MG63 (cell line): ENCODE results near the gene SOWAHA. TPM values are rescaled to one million over a fixed set of nuclear protein-coding genes. Genes with fewer than 3 reads are reported as not detected.

Source experiments
- DNase-seq: peaks from one replicate; pipeline ENCODE4 v3.0.0-alpha.2; 2020
- H3K27me3 ChIP-seq: fragments of 250-450 bp; sonication (Bioruptor Pico); 2 replicates; pipeline ENCODE4 v1.5.1; 2020; ENCODE audit warnings: mild to moderate bottlenecking, moderate library complexity
- H3K36me3 ChIP-seq: fragments of 250-450 bp; sonication (Bioruptor Pico); 2 replicates; pipeline ENCODE4 v1.5.1; 2020; ENCODE audit warnings: mild to moderate bottlenecking, moderate library complexity
- H3K4me3 ChIP-seq: fragments of 250-450 bp; sonication (Bioruptor Pico); 2 replicates; pipeline ENCODE4 v1.5.1; 2020; ENCODE audit warnings: mild to moderate bottlenecking, moderate library complexity
- H3K9me3 ChIP-seq: fragments of 250-450 bp; sonication (Bioruptor Pico); 2 replicates; pipeline ENCODE4 v1.5.1; 2020; ENCODE audit warnings: mild to moderate bottlenecking, moderate library complexity
- total RNA-seq: library from RNA; depleted of rRNA; stranded (reverse); fragments of >200 nt; shearing (Covaris generic); gene quantifications from 2 replicates; pipeline ENCODE4 v1.2.3, GENCODE V29; 2014; ENCODE audit warnings: low replicate concordance

The SOWAHA gene
- total RNA-seq, 1 experiment from 2014 or later = not detected

- H3K4me3 ChIP-seq = peak overlapping the region; percentile 51
- peaks cover 13% of the 10 kb centered on the region for H3K36me3 ChIP-seq
- no peak for DNase-seq
- no peaks in the 10 kb centered on the region for H3K27me3 ChIP-seq
- H3K9me3 ChIP-seq = no peaks in the 10 kb centered on the region
Observed at GRCh38 chr5:132828846-132829494, 15.9 kb downstream of the SOWAHA start.

DNA sequence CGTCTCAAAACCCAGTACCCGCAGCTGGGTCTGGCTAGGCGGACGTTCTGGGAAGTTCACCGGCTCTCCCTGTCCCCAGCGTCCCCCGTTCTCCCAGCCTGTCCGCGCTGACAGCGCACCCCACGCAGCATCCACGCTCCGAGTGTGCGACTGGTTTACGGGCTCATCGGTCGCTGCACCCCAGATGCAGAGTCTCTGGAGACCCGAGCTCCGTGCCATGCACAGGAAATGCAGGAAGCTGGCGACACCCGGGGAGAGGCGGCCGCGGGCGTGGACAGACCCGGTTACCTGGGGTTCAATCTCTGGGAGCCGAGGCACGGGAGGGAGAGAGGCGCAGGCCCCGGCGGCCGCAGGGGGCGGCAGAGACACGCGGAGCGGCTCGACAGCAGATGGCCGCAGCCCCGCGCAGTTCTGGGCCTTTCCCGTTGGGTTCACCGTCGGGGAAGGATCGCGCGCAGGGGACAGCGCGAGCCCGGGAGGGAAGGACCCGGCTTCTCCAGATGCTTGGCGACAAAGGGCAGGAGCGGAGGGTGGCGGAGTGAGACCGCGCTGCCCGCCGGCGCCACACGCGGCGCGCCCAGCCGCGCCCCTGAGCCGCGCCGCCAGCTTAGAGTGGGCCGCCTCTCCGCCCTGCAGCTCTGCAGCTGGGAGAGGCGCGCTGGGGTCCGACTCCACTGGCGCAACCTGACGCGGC, 16.8 kb downstream of the SOWAHA start:
- DNase-seq = peak; percentile 84
- Histone ChIP-seq H3K27me3 (no peaks in the 10 kb centered on the region), H3K36me3 (peaks cover 10% of the 10 kb centered on the region), H3K9me3 (no peaks in the 10 kb centered on the region), H3K4me3 (peak overlapping the region; percentile 51)

- peak; percentile 86 for DNase-seq
- no peaks in the 10 kb centered on the region for H3K27me3 ChIP-seq
- H3K36me3 ChIP-seq = peaks cover 7% of the 10 kb centered on the region
- H3K9me3 ChIP-seq = no peaks in the 10 kb centered on the region
- peak within 1 kb of the TSS; percentile 51 for H3K4me3 ChIP-seq
Observed at GRCh38 chr5:132830436-132831094, 17.5 kb downstream of the SOWAHA start, which contains the start of gene SHROOM1. SHROOM1 (minus strand) TSS chr5:132830647; CDS start chr5:132826140, 4,507 bp downstream.

DNA sequence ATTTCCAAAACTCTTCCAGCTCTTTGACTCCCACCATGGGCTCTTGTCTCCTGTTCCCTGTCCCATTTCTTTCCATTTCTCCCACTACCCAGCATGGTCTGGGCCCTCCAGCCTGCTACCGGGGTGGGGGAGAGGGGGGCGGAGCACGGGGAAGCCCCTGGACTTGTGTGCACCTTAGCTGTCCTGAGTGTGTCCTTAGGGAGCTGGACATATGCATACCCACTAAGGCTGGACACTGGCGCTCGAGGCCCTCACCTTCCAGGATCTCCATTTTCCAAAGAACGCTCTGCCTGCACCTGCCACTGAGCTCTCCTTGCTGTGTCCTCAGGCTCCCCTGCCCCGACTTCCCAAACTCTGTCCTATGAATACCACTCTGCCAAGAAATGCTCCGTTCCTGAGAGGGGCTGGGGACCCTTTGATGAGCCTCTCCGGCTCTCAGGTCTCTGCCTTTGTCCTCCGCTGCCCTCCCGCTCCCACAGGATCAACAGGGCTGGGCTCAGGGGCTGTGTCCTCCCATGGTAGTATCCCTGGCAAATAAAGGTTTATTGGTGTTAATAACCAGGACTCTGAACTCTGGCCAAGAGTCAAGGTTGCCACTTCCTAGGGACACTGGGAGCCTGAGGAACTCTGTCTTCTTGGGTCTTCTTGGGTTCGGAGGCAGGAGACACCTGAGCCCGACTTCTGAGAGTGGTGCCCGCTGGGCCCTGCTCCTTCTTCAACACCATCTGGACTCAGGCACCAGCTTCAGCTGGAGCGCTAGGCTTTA, 18.2 kb downstream of the SOWAHA start:
- no peaks in the 10 kb centered on the region for H3K27me3 ChIP-seq
- H3K9me3 ChIP-seq = no peaks in the 10 kb centered on the region
- peaks cover 7% of the 10 kb centered on the region for H3K36me3 ChIP-seq
- no peak for DNase-seq
- peak overlapping the region; percentile 51 for H3K4me3 ChIP-seq

DNA sequence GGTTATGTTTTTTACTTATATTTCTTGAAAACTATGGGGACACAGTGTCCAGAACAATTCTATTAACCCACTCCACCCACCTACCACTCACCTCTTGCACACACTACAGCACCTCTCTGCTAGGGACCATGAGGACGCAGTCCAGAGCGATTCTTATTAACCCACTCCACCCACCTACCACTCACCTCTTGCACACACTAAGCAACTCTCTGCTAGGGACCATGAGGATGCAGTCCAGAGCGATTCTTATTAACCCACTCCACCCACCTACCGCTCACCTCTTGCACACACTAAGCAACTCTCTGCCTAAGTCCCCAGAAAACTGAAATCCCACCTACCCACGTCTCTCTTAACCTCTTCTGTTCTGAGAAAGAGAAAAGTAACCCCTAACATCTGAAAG, 19.5 kb downstream of the SOWAHA start:
- H3K9me3 ChIP-seq = no peaks in the 10 kb centered on the region
- peaks cover 7% of the 10 kb centered on the region for H3K36me3 ChIP-seq
- H3K27me3 ChIP-seq = no peaks in the 10 kb centered on the region
- no peak for DNase-seq
- H3K4me3 ChIP-seq = no peak overlapping the region

DNA sequence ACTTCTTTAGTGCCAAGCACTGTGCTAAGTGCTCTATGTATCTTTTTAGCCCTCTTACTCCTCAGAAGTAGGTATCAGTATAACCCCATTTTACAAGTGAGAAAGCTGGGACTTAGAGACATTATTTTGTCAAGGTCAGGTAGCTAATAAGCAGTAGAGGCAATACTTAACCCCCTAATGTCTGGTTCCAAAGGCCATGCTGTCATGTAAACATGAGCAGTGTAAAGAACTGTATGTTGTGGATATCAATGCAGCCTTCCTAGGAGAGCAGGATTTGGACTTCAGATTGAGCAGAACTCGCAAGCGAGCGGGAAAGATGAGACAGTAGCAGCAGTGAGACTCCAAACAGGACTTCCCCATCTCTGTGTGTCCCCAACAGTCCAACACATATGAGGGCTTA, 21.0 kb downstream of the SOWAHA start:
- Histone ChIP-seq H3K27me3 (no peaks in the 10 kb centered on the region), H3K36me3 (no peaks in the 10 kb centered on the region; the same call in 1 of the 2 replicates), H3K4me3 (no peak overlapping the region), H3K9me3 (no peaks in the 10 kb centered on the region)
- no peak for DNase-seq

DNA sequence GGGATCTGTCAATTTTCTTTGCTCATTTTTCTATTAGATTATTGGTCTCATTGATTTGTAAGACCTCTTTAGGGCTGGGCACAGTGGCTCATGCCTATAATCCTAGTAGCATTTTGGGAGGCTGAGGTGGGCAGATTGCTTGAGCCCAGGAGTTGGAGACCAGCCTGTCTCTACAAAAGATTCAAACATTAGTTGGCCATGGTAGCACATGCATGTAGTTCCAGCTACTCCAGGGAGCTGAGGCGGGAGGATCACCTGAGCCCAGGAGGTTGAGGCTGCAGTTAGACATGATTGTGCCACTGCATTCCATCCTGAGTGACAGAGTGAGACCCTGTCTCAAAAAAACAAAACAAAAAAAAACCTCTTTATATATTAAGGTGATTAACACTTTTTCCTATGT, 23.8 kb downstream of the SOWAHA start:
- Histone ChIP-seq H3K4me3 (no peak overlapping the region), H3K9me3 (no peaks in the 10 kb centered on the region), H3K27me3 (no peaks in the 10 kb centered on the region), H3K36me3 (no peaks in the 10 kb centered on the region)
- no peak for DNase-seq

GRCh38 chr5:132837868-132838267, 24.8 kb downstream of the SOWAHA start:
- Histone ChIP-seq H3K9me3 (no peaks in the 10 kb centered on the region), H3K36me3 (no peaks in the 10 kb centered on the region), H3K27me3 (no peaks in the 10 kb centered on the region), H3K4me3 (no peak overlapping the region)
- no peak for DNase-seq

- Histone ChIP-seq H3K27me3 (no peaks in the 10 kb centered on the region), H3K4me3 (no peak overlapping the region), H3K9me3 (no peaks in the 10 kb centered on the region), H3K36me3 (no peaks in the 10 kb centered on the region)
- no peak for DNase-seq
Observed at GRCh38 chr5:132838516-132839282, 25.6 kb downstream of the SOWAHA start.

- Histone ChIP-seq H3K36me3 (no peaks in the 10 kb centered on the region), H3K27me3 (no peaks in the 10 kb centered on the region), H3K4me3 (no peak overlapping the region), H3K9me3 (no peaks in the 10 kb centered on the region)
- DNase-seq = no peak
Observed at GRCh38 chr5:132839426-132840301, 26.6 kb downstream of the SOWAHA start.

DNA sequence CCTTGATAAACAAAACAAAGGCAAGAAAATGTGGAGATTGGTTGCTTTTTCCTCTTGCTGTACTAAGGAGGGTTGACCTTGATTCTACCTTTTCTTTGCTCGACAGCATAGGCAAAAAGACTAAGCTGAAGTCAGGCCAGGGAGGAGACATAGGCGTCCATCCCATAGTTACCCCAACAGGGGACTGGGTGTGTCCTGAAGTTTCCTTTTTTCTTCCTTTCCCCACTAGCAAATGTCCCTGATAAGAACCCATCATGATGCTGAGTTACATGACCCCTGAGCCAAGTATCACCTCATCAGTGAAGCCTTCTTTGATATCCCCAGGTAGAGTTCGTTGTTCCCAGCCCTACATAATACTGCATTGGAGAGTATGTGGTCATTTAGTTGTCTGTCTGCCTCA, 27.2 kb downstream of the SOWAHA start:
- H3K36me3 ChIP-seq = no peaks in the 10 kb centered on the region
- H3K9me3 ChIP-seq = no peaks in the 10 kb centered on the region
- no peaks in the 10 kb centered on the region for H3K27me3 ChIP-seq
- no peak for DNase-seq
- H3K4me3 ChIP-seq = no peak overlapping the region

DNA sequence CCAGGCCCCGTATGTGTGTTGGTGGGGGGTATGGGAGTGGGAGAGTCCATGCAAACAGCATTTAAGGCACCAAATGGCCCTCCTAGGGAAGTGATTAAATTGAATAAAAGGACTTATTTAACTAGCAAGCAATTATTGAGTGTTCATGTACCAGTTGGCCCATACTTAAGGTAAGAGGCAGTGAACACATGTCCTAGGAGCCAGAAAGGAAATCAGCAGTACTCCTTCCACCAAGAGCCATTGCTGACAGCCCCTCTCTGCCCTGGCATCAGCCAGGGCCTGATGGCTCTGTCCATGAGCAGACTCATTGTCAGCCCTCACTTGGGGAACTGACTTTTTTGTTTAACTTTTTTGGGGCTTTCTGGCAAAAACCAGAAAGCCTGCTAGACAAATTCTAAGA, 27.8 kb downstream of the SOWAHA start:
- Histone ChIP-seq H3K4me3 (no peak overlapping the region), H3K36me3 (no peaks in the 10 kb centered on the region), H3K27me3 (no peaks in the 10 kb centered on the region), H3K9me3 (no peaks in the 10 kb centered on the region)
- no peak for DNase-seq

DNA sequence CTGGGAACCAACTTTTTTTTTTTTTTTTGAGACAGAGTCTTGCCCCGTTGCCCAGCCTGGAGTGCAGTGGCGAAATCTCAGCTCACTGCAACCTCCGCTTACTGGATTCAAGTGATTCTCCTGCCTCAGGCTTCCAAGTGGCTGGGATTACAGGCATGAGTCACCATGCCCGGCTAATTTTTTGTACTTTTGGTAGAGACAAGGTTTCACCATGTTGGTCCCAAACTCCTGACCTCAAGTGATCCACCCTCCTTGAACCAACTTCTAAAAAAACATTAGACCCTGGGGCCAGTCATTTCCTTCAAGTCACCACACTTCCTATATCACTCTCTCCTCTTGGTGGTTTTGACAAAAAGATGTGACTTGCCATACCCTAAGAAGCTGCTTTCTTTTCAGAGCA, 28.2 kb downstream of the SOWAHA start:
- Histone ChIP-seq H3K4me3 (no peak overlapping the region), H3K9me3 (no peaks in the 10 kb centered on the region), H3K36me3 (no peaks in the 10 kb centered on the region), H3K27me3 (no peaks in the 10 kb centered on the region)
- peak; percentile 66 for DNase-seq

- H3K36me3 ChIP-seq = no peaks in the 10 kb centered on the region
- DNase-seq = no peak
- no peaks in the 10 kb centered on the region for H3K9me3 ChIP-seq
- H3K27me3 ChIP-seq = no peaks in the 10 kb centered on the region
- H3K4me3 ChIP-seq = no peak overlapping the region
Observed at GRCh38 chr5:132848270-132848669, 35.2 kb downstream of the SOWAHA start.

DNA sequence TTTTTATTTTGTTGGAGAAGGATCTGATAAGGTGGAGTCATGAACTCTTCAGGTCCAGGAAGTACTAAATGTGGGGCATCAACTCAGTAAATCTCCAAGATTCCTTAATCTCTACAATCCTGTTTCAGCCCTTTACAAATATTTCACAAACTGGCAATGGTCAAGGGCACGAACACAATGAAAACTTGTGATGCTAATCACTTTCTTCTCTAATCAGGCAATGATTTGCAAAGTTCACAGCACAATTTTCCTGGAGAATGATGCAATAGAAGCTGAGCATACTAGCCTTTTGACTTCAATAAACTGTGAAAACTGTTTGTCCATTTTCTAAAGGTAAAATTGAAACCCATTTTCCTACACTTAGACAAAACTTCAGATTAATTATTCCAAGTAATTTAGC, 36.2 kb downstream of the SOWAHA start:
- Histone ChIP-seq H3K36me3 (no peaks in the 10 kb centered on the region), H3K9me3 (no peaks in the 10 kb centered on the region), H3K4me3 (no peak overlapping the region), H3K27me3 (no peaks in the 10 kb centered on the region)
- no peak for DNase-seq
